HG03378 (cell line): ENCODE results near the gene IDH3A.
"Not testable (repeated sequence)": the region's sequence is repeated elsewhere in the genome, so short reads cannot be mapped to it uniquely, and the experiment has no call there.

Experiments used
- ATAC-seq: cut with Tn5 transposase; IDR thresholded peaks from one replicate; pipeline ENCODE4 v1.9.1; 2021; ENCODE audit warnings: mild to moderate bottlenecking, moderate library complexity; ENCODE audit not compliant: unreplicated experiment

Gene IDH3A

GRCh38 chr15:78129077-78129750 is 19.9 kb upstream of the IDH3A start:
- ATAC-seq: no peak

- no peak for ATAC-seq
Observed at GRCh38 chr15:78129751-78130287, 19.3 kb upstream of the IDH3A start.

GRCh38 chr15:78130466-78131294 is 18.5 kb upstream of the IDH3A start:
- ATAC-seq: no peak

- no peak for ATAC-seq
Observed at GRCh38 chr15:78131295-78132061, 17.7 kb upstream of the IDH3A start, which contains the start of gene CIB2. Gene CIB2 (minus strand): TSS chr15:78131445. CDS start chr15:78131215, 230 bp downstream.

- ATAC-seq: no peak
Observed at GRCh38 chr15:78133801-78134200, 15.4 kb upstream of the IDH3A start.

GRCh38 chr15:78139578-78139977 is 9.6 kb upstream of the IDH3A start:
- ATAC-seq: no peak

- ATAC-seq: no peak
Observed at GRCh38 chr15:78140292-78140691, 8.9 kb upstream of the IDH3A start.

- ATAC-seq: no peak
Observed at GRCh38 chr15:78142332-78142731, 6.8 kb upstream of the IDH3A start.

- ATAC-seq: no peak
Observed at GRCh38 chr15:78146425-78147154, 2.6 kb upstream of the IDH3A start.

- no peak for ATAC-seq
Observed at GRCh38 chr15:78147566-78147965, 1.6 kb upstream of the IDH3A start.

- peak; percentile 4 for ATAC-seq
Observed at GRCh38 chr15:78148392-78149067, 632 bp upstream of the IDH3A start.

GRCh38 chr15:78149805-78150751 is 916 bp downstream of the IDH3A start:
- ATAC-seq: peak; percentile 14

GRCh38 chr15:78151075-78151474 is 1.9 kb downstream of the IDH3A start:
- not testable (repeated sequence) for ATAC-seq

GRCh38 chr15:78154955-78155354 is 5.8 kb downstream of the IDH3A start:
- no peak for ATAC-seq

- no peak for ATAC-seq
Observed at GRCh38 chr15:78155355-78155939, 6.3 kb downstream of the IDH3A start.

- ATAC-seq: no peak
Observed at GRCh38 chr15:78156653-78157052, 7.5 kb downstream of the IDH3A start.

GRCh38 chr15:78157203-78157602 is 8.0 kb downstream of the IDH3A start:
- ATAC-seq: no peak

- ATAC-seq: no peak
Observed at GRCh38 chr15:78159395-78159794, 10.2 kb downstream of the IDH3A start.
